SK-N-SH treated with all-trans-retinoic acid at 6 μM for 48 hours (cell line): ENCODE results near the gene TRAPPC2.
"Not testable (repeated sequence)": the region's sequence is repeated elsewhere in the genome, so short reads cannot be mapped to it uniquely, and the experiment has no call there.

Experiments
- ARNTL ChIP-seq: fragments of 450-650 bp; formaldehyde crosslinking; IDR thresholded peaks from 2 replicates; pipeline ENCODE4 v1.5.0; 2020; ENCODE audit warnings: low read depth, mild to moderate bottlenecking, moderate library complexity, borderline replicate concordance
- BACH2 ChIP-seq: fragments of 250-450 bp; sonication (Bioruptor Pico); IDR thresholded peaks from 2 replicates; pipeline ENCODE4 v1.9.0; 2021; ENCODE audit warnings: mild to moderate bottlenecking, borderline replicate concordance
- CSRNP3 ChIP-seq: fragments of 250-450 bp; sonication (Bioruptor Pico); IDR thresholded peaks from 2 replicates; pipeline ENCODE4 v1.5.1; 2021; ENCODE audit warnings: mild to moderate bottlenecking, moderate library complexity
- GLIS3 ChIP-seq: fragments of 250-450 bp; sonication (Bioruptor Pico); IDR thresholded peaks from 2 replicates; pipeline ENCODE4 v1.5.0; 2020; ENCODE audit warnings: mild to moderate bottlenecking, moderate library complexity
- ISL1 ChIP-seq: fragments of 250-450 bp; sonication (Bioruptor Pico); IDR thresholded peaks from 2 replicates; pipeline ENCODE4 v2.1.2; 2022; ENCODE audit warnings: mild to moderate bottlenecking, moderate library complexity
- PATZ1 ChIP-seq: fragments of 250-450 bp; sonication (Bioruptor Pico); IDR thresholded peaks from 2 replicates; pipeline ENCODE4 v1.8.0; 2020; ENCODE audit warnings: mild to moderate bottlenecking, moderate library complexity, borderline replicate concordance
- SNAI2 ChIP-seq: fragments of 250-450 bp; sonication (Bioruptor Pico); IDR thresholded peaks from 2 replicates; pipeline ENCODE4 v1.5.0; 2020; ENCODE audit warnings: mild to moderate bottlenecking, moderate library complexity
- TOX ChIP-seq: fragments of 250-450 bp; sonication (Bioruptor Pico); IDR thresholded peaks from 2 replicates; pipeline ENCODE4 v1.8.0; 2021; ENCODE audit warnings: mild to moderate bottlenecking, moderate library complexity, borderline replicate concordance
- TSHZ2 ChIP-seq: fragments of 250-450 bp; sonication (Bioruptor Pico); IDR thresholded peaks from 2 replicates; pipeline ENCODE4 v1.5.0; 2020; ENCODE audit warnings: mild to moderate bottlenecking, moderate library complexity
- ZC3H10 ChIP-seq: fragments of 250-450 bp; sonication (Bioruptor Pico); IDR thresholded peaks from 2 replicates; pipeline ENCODE4 v1.5.1; 2021; ENCODE audit warnings: mild to moderate bottlenecking, moderate library complexity
- ZFP30 ChIP-seq: fragments of 450-650 bp; formaldehyde crosslinking; IDR thresholded peaks from 2 replicates; pipeline ENCODE4 v1.5.0; 2022; ENCODE audit warnings: mild to moderate bottlenecking, moderate library complexity
- ZNF70 ChIP-seq: fragments of 450-650 bp; formaldehyde crosslinking; IDR thresholded peaks from 2 replicates; pipeline ENCODE4 v1.5.0; 2020; ENCODE audit warnings: mild to moderate bottlenecking, moderate library complexity
- ZNF8 ChIP-seq: fragments of 450-650 bp; formaldehyde crosslinking; IDR thresholded peaks from 2 replicates; pipeline ENCODE4 v1.5.0; 2020; ENCODE audit warnings: mild to moderate bottlenecking, moderate library complexity
- TF ChIP-seq, protein P1 (sequence below): fragments of 250-450 bp; sonication (Bioruptor Pico); IDR thresholded peaks from 2 replicates; pipeline ENCODE4 v1.8.0; 2021; ENCODE audit warnings: low read depth, mild to moderate bottlenecking, moderate library complexity, borderline replicate concordance

- TF ChIP-seq PATZ1 (CRISPR knock-in tag); ARNTL (CRISPR knock-in tag); TSHZ2 (CRISPR knock-in tag); CSRNP3; ZFP30; BACH2 (CRISPR knock-in tag); ZC3H10 (CRISPR knock-in tag); ZNF70 (CRISPR knock-in tag); TOX (CRISPR knock-in tag); GLIS3 (CRISPR knock-in tag); ZNF8; SNAI2 (CRISPR knock-in tag); ISL1 (CRISPR knock-in tag): not testable (repeated sequence)
- TF ChIP-seq, protein P1, sequence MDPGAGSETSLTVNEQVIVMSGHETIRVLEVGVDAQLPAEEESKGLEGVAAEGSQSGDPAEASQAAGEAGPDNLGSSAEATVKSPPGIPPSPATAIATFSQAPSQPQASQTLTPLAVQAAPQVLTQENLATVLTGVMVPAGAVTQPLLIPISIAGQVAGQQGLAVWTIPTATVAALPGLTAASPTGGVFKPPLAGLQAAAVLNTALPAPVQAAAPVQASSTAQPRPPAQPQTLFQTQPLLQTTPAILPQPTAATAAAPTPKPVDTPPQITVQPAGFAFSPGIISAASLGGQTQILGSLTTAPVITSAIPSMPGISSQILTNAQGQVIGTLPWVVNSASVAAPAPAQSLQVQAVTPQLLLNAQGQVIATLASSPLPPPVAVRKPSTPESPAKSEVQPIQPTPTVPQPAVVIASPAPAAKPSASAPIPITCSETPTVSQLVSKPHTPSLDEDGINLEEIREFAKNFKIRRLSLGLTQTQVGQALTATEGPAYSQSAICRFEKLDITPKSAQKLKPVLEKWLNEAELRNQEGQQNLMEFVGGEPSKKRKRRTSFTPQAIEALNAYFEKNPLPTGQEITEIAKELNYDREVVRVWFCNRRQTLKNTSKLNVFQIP (CRISPR knock-in tag) = not testable (repeated sequence)
These were observed 7.8 kb downstream of the TRAPPC2 start for GRCh38 chrX:13726583-13726982.
